ENCODE measurements around the gene BOLA3. TPM values are rescaled to one million over a fixed set of nuclear protein-coding genes. Genes with fewer than 3 reads are reported as not detected.
"Not testable (repeated sequence)": the region's sequence is repeated elsewhere in the genome, so short reads cannot be mapped to it uniquely, and the experiment has no call there.

Gene BOLA3
- 60.6 and 63.8 TPM in 2 replicates for total RNA-seq

GRCh38 chr2:74147727-74148456, at the start of gene BOLA3:
Gene BOLA3 (minus strand): TSS chr2:74147912. CDS start chr2:74147874, 38 bp downstream.
- DNase-seq (ENCODE audit: extremely low read depth, low read depth, low spot score) = no peak

GRCh38 chr2:74197049-74197448, 49.3 kb upstream of the BOLA3 start:
- DNase-seq (ENCODE audit: extremely low read depth, low read depth, low spot score) = no peak

GRCh38 chr2:74194799-74195198, 47.1 kb upstream of the BOLA3 start:
- DNase-seq (ENCODE audit: extremely low read depth, low read depth, low spot score) = no peak

GRCh38 chr2:74191596-74192380, 44.1 kb upstream of the BOLA3 start:
- DNase-seq (ENCODE audit: extremely low read depth, low read depth, low spot score) = no peak

GRCh38 chr2:74188696-74189095, 41.0 kb upstream of the BOLA3 start:
- no peak for DNase-seq (ENCODE audit: extremely low read depth, low read depth, low spot score)

GRCh38 chr2:74188018-74188601, 40.4 kb upstream of the BOLA3 start:
- DNase-seq (ENCODE audit: extremely low read depth, low read depth, low spot score) = no peak

- not testable (repeated sequence) for DNase-seq (ENCODE audit: extremely low read depth, low read depth, low spot score)
These were observed 39.0 kb upstream of the BOLA3 start for GRCh38 chr2:74186706-74187105.

- no peak for DNase-seq (ENCODE audit: extremely low read depth, low read depth, low spot score)
These were observed 38.3 kb upstream of the BOLA3 start for GRCh38 chr2:74186038-74186437.

- DNase-seq (ENCODE audit: extremely low read depth, low read depth, low spot score) = no peak
These were observed 36.2 kb upstream of the BOLA3 start for GRCh38 chr2:74183878-74184277.

- no peak for DNase-seq (ENCODE audit: extremely low read depth, low read depth, low spot score)
These were observed 34.0 kb upstream of the BOLA3 start for GRCh38 chr2:74181739-74182138.

- no peak for DNase-seq (ENCODE audit: extremely low read depth, low read depth, low spot score)
These were observed 31.6 kb upstream of the BOLA3 start for GRCh38 chr2:74179063-74179865.

- DNase-seq (ENCODE audit: extremely low read depth, low read depth, low spot score) = peak; percentile 90
These were observed 30.7 kb upstream of the BOLA3 start, which contains the start of gene MOB1A for GRCh38 chr2:74178211-74179062. Gene MOB1A (minus strand): TSS chr2:74178879. CDS start chr2:74178674, 205 bp downstream.

GRCh38 chr2:74177696-74178095, 30.0 kb upstream of the BOLA3 start:
- no peak for DNase-seq (ENCODE audit: extremely low read depth, low read depth, low spot score)

- DNase-seq (ENCODE audit: extremely low read depth, low read depth, low spot score) = no peak
These were observed 27.2 kb upstream of the BOLA3 start for GRCh38 chr2:74174909-74175308.

GRCh38 chr2:74168739-74169138, 21.0 kb upstream of the BOLA3 start:
- DNase-seq (ENCODE audit: extremely low read depth, low read depth, low spot score) = no peak

- DNase-seq (ENCODE audit: extremely low read depth, low read depth, low spot score) = no peak
These were observed 17.0 kb upstream of the BOLA3 start for GRCh38 chr2:74164761-74165160.

- DNase-seq (ENCODE audit: extremely low read depth, low read depth, low spot score) = no peak
These were observed 15.2 kb upstream of the BOLA3 start for GRCh38 chr2:74162951-74163350.

GRCh38 chr2:74155830-74156229, 8.1 kb upstream of the BOLA3 start:
- DNase-seq (ENCODE audit: extremely low read depth, low read depth, low spot score) = no peak

- DNase-seq (ENCODE audit: extremely low read depth, low read depth, low spot score) = no peak
These were observed 5.2 kb upstream of the BOLA3 start for GRCh38 chr2:74152954-74153353.
